Fibroblast of peridontal ligament (primary cell): Measurements from ENCODE around the gene OSBPL5.

Experiments
- DNase-seq: peaks from one replicate; pipeline ENCODE4 v3.0.0-alpha.2; 2010; ENCODE audit errors: extremely low read depth

Gene OSBPL5

DNA sequence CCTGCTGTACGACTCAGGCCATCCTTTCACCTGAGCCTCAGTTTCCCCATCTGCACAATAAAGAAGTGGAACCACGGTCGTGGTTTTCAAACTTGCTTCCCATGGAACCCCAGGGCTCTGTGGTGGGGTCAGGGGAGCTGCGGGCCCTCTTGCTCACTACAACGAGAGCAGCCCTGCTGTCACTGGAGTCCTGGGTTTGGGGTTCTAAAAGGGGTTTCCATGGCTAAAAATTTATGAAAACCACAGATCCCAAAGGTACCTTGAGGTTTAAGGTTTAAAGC lies 62.5 kb downstream of the OSBPL5 start:
- DNase-seq, result no peak

DNA sequence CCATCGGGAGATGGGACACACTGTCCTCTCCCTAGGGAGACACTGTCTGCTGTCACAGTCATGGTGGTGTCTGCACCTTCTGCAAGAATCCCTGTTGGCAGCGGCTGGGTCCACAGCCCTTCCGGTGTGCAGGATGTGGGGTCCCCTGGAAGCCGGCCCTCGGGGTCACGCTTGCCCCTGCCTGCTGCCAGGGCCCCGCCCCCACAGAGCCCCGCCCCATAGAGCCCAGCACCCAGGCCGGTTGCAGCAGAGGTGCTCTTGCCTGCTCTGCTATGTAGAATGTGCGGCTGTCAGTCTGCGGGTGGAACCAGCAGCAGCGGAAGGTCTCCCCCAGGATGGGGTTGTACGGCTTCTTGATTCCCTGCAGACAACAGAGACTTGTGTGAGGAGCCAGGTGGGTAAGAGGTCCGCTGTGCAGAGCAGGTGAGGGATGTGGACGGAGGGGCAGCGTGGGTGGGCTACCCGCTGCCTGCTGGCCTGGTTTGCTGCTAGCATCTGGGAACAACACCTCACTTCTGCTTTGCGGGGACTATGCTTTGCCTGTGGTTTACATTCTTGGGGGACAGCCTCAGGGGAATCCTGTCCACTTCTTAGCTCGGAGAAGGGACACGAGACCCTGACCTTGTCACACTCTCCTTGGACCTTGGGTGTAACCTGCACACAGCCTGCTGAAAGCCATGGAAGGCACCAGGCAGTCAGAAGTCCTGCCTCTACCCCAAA lies 63.0 kb downstream of the OSBPL5 start:
- no peak for DNase-seq

DNA sequence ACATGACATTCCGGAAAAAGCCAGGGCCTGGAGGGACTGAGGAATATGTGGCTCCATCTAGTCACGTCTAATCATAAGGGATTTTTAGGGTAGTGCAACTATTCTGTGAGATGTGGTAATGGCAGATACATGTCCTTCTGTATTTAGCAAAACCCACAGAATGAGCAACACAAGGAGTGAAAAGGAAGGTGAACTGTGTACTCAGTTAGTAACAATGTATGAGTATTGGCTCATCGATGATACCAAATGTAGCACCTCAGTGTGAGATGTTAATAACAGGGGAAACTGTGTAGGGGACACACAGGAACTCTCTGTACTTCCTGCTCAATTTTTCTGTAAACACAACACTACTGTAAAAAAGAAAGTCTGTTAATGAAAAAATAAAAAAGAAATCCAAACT lies 65.9 kb downstream of the OSBPL5 start:
- DNase-seq, result no peak

DNA sequence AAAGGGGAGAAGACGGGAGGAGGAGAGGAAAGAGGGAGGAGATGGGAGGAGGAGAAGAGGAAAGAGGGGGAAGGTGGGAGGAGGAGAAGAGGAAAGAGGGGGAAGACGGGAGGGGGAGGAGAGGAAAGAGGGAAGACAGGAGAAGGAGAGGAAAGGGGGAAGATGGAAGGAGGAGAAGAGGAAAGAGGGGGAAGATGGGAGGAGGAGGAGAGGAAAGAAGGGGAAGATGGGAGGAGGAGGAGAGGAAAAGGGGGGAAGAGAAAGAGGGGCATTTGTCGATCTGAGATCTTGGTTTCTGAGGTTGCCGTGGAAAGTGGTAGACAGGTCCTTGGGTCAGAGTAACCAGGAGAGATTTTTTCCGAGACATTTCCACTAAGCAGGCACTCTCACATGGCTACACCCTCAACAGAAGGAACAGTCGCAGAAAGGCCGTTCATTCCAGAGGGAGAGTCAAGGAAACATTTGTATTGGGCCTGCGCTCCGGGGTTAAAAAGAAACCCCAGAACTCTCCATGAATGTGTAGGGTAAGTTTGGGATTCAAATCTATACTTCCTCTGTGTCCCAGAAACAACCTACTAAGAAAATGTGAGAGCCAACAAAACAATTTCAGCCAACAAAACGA lies 68.1 kb downstream of the OSBPL5 start:
- DNase-seq, result no peak

DNA sequence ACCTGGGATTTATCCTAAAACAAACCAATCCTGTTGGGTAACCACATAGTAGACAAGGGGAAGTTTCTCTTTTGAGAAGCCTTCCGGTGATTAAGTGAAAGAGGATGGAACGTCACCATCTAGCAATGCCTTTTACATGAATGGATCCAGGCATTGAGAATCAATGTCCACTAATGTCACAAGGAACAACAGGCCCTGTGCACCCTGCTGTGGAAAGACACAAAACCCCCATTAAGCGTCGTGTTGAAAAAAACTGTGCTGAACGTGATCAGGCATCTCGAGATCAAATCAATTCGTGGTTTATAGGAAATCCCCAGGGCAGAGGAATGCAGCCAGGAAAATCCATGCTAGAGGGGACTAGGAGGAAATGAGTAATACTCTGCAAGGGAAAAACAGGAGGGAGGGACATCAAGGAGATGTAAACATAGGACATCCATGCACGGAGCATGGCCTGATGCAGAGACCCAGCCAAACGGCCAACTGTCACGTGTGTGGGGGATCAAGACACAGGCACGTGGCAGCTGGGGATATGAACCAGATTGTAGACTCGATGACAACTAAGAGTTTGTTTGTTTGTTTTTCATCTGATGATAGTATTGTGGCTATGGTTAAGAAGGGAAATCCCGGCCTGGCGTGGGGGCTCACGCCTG lies 69.3 kb downstream of the OSBPL5 start:
- DNase-seq, result peak; percentile 90

DNA sequence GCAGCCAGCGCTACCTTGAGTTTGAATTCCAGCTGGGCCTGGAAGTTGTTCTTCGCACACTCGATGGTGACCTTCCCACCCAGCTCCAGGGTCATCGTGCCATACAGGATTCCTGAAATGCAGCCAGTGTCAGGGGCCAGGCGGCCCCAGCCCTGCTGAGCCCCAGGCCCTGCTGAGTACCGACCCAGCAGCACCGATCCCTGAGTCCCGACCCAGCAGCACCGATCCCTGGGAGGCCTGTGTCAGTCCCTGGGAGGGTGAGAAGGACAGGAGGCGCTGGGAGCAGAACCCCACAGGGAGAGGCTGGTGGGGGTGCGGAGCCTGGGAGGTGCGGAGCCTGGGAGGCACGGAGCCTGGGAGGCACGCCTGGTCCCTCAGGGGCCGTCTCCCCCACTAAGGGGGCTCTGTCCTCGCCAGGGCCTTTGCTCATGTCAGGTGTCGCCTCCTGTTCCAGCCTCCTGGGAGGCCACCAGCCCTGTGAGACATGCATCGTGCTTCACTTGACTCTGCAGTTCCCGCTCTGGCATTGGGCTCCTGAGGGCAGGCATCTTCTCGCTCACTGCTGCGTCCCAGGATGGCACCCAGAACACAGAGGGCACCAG lies 70.8 kb downstream of the OSBPL5 start:
- DNase-seq, result no peak

DNA sequence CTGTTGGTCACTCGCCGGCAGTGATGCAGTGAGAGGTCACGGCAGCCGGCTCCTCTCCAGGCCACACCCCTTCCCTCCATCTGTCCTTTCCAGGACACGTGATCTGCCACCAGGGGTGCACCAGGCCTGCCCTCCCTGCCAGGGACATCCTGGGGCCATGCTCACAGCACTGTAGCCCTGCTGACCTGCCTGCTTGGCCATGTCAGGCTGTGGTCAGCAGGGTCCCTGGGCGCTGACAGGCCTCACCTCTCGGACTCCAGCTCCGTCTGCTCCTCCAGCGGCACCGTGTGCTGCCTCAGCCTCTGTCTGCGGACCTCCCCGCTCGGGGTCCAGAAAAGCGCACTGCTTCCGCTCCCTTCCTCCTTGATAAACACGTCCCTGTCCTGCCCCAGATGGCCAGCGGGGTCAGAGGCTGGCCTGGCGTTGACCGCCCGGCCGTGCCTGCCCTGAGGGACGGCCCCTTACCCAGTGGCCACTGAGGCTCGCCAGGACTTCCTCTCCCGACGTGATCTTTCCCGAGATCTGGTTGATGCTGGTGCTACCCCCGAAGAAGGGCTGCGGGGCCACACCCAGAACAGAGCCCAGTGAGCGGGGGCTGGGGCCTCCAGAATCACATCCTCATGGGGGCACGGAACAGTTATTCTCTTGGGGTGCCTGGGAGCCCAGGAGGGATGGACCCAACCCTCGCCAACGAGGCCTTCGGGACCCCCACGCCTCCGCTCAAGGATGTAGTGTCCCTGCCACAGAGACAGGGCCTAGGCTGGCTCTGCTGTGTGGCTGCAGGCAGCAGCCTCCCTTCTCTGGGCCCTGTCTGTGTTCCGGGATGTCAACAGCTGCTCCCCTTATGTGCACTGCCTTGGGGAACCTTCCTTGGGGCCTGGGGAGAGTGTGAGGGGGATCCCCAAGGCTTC lies 71.6 kb downstream of the OSBPL5 start:
- DNase-seq, result no peak

DNA sequence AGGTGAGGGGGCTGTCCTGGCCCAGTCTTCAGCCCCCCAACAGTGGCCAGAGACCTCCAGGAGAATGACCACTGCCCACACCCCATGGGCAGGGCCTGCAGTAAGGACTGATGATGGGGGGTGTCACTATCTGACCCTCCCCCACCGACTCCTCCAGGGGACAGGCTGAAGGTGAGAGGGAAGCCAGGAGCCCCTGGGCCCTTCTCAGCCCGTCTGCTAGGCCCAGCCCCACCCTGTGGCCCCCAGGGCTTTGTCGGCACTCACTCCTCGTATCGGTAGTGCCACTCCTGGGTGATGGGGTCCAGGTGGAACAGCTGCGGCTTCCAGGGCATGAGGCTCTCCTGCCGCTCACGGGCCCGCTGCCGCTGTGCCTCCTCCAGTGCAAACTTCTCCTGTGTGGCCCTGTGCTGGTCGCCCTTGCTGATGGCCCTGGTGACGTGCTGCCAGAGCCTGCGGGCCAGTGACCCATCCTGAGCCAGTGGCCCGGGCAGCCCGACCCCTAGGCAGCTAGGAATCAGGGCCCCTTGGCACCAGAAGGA lies 72.4 kb downstream of the OSBPL5 start:
- no peak for DNase-seq

DNA sequence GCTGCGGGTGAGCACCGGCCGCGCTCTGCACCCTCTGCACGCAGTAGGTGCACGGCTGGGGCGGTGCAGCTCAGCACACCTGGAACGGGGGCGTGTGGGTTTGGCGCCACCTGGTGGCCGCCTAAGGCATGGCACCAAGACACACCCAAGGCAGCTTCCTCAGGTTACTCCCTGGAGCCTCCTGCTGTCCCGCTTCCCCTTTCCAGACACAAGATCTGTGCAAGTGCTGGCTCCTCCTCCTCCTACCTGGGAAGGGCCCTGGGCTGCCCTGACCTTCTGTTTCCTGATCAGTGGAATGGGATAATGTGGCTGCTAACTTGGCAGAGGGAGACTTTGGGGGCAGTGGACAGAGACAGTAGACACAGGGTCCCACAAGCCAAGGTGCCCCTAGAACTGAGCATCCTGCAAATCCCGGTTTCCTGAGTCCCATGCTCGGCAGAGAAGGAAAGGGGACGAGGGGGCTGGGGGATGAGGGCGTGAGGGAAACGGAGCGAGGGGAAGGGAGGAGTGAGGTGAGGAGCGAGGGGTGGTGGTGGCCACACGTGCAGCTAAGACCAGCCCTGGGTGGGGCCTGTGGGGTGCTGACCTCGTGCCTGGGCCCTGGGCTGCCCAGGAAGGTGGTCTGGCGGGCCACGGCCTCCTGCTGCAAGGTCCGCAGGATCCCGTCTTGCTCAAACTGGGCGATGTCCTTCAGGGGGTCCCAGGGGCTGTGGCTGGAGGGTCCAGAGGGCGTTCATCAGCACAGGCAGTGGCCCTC lies 73.1 kb downstream of the OSBPL5 start:
- peak; percentile 37 for DNase-seq

DNA sequence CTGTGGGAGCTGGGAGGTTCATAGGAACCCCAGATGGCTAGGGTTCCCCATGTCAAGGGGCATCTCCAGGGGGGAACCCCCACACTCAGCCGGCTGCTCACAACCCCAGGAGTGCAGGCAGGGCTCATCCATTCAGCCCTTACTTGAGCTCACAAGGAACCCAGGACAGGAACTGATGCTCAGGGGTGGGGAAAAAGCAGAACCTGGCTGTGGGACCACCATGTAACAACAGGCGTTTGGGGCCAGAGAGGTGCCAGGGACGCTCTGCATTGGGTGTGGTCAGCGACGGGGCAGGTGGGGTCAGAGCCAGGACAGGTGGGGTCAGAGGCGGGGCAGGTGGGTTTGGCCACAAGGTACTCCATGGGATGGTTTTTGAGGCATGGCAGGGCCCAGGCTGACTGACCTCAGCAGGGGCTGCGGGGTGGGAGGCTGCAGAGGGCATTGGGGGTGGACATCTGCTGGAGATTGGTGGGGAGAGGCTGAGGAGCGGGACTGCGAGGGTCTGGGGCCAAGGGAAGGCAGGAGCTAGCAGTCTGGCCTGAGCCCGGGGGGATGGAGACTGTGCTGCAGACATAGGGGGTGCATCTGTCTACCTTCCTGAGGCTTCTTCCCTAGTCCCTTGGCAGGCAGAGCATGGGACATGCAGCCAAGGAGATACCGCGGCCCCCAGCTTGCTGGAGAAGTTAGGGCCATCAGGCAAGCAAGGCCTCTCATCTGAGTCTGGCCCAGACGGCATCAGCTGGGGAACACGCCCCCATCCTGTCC lies 73.8 kb downstream of the OSBPL5 start:
- no peak for DNase-seq

DNA sequence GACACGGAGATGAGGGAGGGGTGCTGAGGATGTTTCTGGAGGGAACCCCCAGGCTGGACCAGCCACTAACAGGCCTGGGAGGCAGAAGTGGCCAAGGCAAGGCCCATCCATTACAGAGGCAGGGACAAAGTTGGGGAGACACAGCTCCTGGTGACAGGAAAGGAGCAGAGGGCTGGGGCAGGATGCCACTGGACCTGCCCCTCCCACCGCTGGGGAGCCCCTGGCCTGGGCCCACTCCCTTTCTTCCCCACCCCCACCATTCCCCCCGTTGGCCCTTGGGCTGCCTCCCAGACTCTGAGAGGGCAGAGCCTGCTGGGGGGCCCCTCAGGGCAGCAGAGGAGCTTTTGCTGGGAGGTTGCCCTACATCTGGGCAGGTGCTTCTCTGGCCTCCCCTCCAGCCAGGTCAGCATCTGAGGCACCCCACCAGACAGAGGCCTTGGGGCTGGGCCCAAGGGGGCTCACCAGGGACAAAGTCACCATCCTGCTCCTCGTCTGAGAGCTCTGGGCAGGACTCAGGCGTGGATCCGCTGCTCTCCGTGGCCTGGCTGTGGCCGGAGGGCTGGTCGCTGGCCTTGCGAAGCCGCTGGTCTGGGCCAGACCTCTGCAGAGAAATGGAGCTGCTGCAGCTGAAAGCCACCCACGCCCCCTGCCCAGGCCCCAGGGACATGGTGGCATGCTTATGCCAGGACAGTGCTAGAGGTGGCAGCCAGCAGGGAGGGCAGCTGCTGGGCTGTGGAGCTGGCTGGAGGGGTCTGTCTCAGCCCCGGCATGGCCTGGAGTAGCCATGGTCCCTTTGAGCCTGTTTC lies 74.8 kb downstream of the OSBPL5 start:
- DNase-seq, result no peak

DNA sequence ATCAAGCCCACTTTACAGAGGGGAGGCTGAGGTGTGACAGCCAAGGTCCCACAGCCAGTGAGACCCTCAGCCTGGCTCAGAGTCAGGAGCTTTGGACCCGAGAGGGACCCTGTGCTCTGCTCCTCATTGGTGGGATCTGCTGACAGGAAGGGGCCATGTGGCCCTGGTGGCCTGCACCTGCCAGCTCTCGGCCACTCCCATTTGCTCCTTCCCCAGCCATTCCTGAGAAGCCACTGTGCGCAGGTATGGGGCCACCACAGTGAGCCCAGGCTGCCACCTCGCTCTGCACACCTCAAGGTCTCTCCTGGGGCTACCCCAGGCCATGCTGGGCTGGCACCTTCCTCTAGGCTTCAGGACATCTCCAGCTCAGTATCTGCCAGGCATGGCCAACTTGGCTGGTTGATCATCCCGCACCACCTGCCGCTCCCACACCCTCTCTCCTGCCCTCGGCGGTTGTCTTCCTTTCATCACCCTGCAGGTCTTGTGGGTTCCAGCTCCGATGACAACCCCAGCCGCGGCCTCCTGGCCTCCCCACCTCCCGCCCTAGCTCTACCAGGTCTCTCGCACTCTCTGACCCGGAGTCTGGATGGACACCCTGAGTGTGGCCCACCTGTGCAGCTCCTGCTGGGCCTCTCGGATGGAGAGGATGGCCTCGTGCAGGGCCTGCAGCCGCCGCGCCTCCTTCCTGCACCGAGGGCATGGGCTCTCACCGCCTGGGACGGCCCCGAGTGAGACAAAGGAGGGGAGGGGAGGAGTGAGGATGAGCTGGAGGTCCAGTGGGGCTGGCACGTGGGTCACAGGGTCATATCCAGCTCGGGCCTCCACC lies 75.7 kb downstream of the OSBPL5 start:
- DNase-seq, result no peak

DNA sequence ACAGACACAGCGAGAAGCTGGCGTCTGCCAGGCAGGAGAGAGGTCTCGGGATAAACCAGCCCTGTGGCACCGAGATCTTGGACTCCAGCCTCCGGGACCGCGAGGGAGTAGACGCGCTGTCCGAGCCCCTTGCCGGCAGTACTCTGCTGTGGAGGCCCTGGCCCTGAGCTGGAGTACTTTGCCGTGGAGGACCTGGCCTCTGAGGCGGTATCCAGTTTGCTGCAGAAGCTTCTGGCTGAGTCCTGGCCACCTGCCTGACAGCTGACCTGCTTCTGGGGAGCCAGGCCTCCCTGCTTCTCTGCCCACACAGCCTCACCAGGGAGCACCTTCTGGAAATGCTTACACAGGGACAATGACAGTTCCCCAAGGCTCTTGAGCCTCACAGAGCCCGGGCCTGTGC lies 76.3 kb downstream of the OSBPL5 start:
- no peak for DNase-seq

DNA sequence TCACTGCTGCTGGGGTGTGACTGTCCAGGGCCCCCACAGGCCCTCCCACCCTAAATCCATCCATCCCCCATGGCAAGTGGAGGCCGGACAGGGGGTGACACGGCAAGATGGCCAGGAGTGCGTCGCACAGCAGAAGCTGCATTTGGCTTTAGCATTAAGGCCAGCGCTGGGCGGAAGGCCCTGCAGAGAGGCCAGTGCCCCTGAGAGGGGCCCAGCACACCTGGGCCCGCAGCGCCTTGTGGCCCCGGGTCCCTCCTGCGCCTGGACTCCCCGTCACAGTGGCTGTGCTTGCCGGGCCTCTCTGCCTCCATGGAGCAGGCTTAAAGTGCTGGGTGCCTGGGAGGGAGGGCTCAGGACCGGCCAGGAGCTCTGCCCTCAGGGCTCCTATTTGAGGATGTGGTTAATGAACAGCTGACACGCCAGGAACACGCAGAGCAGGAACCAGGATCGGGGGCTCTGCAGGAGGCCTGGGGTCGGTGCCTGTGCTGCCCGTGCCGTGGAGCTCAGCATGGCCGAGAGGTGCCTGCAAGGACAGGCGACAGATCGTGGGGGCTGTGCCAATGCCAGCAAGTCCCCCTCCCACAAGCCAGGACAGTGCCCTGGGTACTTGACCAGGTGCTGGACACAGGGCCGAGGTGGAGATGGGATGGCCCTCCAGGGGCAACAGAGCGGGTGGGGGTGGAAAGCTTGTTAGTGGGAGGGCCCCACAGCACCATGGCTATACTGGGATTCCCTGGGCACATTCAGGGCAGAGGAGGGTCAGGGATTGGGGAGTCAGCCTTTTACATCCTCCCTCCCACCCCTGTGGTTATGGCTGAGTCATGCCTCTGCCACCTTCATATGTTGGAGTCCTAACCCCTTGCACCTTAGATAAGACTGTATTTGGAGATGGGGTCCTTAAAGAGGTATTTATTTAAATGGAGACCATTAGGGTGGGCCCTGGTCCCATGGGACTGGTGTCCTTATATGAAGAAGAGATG lies 77.0 kb downstream of the OSBPL5 start:
- no peak for DNase-seq

DNA sequence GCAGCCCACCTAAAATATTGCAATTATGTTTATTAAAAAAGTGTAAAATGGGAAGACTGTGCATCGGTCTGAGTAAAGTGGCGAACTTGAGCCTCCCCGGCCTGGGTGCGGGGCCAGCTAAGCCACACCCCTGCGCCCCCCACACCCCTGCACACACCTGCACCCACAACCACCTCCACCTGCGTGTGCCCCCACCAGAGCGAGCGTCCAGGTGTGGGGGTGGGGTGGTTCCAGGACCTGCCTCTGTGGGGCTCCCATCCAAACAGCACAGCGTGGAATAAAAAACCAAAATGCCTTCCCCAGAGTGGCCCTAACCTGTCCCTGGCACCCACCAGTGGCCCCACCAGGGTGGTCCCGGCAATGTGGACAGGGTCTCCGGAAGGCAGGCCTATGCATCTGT lies 77.7 kb downstream of the OSBPL5 start:
- DNase-seq, result no peak

DNA sequence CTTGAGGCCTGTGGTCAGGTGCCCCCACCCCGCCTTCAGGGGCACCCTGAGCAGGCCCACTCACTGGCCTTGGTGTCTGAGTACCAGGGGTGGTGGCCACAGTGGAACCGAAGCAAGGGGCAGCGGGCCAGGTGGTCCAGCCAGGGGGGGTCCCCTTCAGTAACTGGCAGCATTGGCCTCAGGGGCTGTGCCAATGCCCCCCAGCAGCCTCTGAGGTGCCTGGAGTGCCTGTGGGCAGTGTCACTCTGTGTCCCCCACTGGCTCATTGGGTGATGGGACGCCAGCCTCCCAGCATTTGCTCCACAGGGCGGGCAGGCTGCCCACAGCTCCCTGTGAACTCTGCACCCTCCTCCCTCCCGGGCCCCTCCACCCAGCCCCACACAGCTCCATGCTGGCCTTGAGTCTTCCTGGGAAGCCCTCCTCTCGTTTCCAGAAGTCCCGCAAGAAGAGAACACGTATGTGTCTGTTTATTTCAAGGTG lies 78.4 kb downstream of the OSBPL5 start:
- DNase-seq, result no peak

DNA sequence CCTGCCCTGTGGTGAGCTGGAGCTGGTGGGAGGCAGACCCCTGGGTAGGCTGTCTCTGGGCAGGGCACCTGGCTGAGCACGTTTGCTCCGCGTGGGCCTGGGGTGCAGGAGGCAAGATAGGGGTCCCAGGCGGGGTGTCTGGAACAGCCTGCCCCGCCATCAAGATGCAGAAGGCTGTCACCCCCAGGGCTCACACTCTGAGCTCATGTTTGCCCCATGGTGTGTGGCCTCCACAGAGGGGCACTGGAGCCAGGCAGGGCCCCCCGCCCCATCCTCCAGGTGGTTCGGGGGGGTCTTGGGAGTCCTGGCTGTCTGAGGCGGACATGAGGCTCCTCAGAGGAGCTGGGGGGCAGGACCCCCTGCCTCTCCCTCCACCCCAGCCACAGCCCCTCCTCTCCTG lies 79.0 kb downstream of the OSBPL5 start:
- DNase-seq, result no peak
